ENCODE measurements around the gene NALCN.

GRCh38 chr13:101090287-101090686, 326.0 kb downstream of the NALCN start:
- TF ChIP-seq CTCF (IDR thresholded peaks at IDR 0.05), result no peak
- no peak for TF ChIP-seq EZH2 (IDR thresholded peaks at IDR 0.05; ENCODE audit: borderline replicate concordance, insufficient read depth, low read depth, low read length, poor library complexity, severe bottlenecking)

All from B cell (primary cell).